Measurements from ENCODE around the gene EFNB1.

EFNB1 gene

GRCh38 chrX:68827256-68827655 is 1.6 kb upstream of the EFNB1 start:
- no peak for DNase-seq

DNA sequence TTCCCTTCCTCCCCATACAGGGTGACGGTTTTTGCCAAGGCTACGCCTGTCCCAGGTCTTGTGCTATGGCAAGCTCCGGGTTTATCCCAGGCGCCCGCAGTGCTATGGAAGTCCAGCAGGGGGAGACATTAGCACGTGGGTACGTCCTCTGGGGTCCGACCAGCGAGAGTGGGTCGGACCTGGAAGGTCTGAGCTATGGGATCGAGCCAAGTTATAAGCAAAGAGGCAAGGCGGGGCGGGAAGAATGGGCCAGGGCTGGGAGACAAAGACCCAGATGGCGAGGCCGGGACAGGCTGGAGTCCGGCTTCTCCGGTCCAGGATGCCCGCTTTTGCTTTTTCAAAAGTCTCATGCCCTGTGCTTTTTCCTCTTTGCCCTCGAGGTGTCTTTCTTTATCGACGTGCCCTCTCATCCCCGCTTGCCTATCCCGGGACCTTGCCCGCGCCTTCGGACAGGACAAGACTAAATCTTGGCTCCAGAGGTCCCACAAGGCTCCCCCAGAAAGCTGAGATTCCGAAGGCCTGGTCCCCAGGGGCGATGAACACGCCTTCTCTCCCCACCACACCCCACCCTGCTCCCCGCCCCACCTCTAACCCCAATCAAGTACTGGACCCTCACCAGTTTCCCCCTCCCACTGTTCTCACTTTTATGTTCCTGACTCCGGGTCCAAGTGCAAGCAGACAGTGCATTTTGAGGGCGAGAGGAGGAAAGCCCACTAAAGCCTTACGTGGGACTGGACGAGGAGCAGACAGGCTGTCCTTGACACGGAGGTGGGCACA is 785 bp upstream of the EFNB1 start:
- peak in 54 of 56 donors; percentile 11 to 86 (median 46) for DNase-seq

- DNase-seq, result peak in 1 of 56 donors; percentile 20
Observed at GRCh38 chrX:68829582-68830418, 979 bp downstream of the EFNB1 start.

GRCh38 chrX:68830419-68831404 is 1.9 kb downstream of the EFNB1 start:
- DNase-seq, result no peak

- DNase-seq, result no peak
Observed at GRCh38 chrX:68831405-68832100, 2.7 kb downstream of the EFNB1 start.

GRCh38 chrX:68832101-68832416 is 3.2 kb downstream of the EFNB1 start:
- DNase-seq, result peak in 4 of 56 donors; percentile 5 to 21 (median 11)

- no peak for DNase-seq
Observed at GRCh38 chrX:68832516-68833447, 4.0 kb downstream of the EFNB1 start.

- DNase-seq, result no peak
Observed at GRCh38 chrX:68833448-68833805, 4.6 kb downstream of the EFNB1 start.

DNA sequence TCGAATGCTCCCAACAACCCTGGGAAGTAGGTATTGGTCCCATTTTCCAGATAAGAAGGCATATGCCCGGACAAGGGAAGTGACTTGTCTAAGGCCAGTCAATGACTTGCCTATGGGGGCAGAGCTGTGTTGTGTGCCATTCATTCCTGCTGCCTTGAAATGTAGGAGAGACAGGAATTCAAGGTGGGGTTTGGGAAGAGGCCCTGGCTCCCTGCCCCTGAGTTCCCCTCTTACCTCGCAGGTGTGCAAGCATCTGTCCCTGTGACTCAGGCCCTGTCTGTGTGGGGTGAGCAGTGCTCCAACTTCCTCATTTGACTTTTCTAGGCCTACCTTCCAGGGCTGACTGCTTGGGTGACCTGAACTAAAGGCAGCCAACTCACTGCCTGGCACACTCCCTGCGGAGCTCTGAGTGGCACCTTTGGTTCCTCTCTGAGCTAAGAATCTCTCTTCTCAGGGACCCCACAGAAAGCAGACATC is 5.1 kb downstream of the EFNB1 start:
- DNase-seq, result no peak

DNA sequence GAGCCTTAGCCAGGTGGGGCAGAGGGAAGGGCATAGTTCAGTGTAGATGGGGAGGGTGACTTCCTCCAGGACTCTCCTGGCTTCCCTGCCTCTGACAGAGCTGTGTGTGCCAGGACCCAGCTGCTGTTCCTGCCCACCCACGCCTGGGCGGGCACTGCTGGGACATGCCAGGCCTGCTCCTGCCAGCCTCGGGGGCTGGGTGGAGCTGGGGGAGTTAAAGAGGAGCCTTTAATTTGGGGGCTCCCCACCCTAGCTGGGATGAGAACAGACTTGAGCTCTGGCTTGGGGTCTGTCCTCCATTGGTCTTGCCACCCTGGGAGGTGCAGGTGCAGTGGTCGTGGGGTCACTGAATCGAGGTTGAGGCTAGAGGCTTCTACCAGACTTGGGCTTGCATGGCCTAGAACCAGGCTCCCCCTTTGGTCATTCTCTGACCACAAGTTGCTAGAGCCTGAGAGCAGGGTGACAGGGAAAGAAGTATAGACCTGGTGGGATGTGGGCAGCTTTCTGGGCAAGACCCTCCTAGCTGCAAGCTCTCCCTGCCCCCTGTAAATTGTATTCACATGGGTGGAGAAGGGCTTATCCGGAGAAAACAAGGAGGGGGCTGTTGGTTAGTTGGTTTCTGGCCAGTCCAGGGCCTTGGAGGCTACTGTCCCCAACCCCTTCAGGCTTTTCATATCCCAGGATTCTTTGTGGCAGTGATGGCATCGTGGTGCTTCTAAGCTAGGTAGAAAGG is 5.7 kb downstream of the EFNB1 start:
- DNase-seq, result no peak

GRCh38 chrX:68835104-68835442 is 6.3 kb downstream of the EFNB1 start:
- no peak for DNase-seq

DNA sequence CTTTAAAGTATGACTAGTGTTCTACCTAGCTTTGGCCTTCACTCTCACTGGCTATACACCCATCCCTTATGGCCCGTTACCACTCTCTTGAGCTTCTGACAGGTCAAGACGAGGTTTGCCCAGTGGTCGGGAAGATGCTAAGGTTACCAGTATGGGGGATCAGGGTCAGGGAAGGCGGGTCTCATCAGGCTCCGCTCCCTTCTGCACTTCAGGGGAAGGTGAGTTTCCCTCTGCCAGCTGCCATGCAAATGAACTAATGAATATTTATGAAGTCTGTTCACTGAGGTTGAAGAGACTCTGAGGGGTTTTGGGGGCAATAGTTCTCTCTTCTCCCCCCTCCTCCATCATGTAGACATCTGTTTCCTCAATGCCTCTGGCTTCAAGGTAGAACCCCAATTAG is 6.6 kb downstream of the EFNB1 start:
- no peak for DNase-seq

DNA sequence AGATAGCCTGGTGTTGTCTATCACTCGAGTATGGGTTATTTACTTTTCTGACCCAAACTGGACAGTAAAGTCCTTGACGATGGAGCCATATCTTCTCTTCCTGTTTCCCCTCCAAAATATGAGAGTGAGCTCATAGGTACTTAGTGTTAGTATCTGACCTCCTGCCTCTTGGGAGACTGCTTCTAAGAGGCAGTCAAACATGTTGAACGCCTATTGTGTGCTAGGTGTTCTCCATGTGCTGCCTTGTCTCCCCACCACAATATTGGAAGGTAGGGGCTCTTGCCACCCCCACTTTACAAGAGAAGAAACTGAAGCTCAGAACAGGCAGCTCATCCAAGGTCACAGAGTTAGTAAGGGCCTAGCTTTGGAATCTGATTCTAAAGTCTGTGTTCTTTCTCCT is 8.3 kb downstream of the EFNB1 start:
- DNase-seq, result no peak

DNA sequence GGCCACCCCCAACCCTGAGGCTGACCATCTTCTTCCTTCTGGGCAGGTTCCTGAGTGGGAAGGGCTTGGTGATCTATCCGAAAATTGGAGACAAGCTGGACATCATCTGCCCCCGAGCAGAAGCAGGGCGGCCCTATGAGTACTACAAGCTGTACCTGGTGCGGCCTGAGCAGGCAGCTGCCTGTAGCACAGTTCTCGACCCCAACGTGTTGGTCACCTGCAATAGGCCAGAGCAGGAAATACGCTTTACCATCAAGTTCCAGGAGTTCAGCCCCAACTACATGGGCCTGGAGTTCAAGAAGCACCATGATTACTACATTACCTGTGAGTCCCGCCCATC is 9.7 kb downstream of the EFNB1 start:
- DNase-seq, result no peak

DNA sequence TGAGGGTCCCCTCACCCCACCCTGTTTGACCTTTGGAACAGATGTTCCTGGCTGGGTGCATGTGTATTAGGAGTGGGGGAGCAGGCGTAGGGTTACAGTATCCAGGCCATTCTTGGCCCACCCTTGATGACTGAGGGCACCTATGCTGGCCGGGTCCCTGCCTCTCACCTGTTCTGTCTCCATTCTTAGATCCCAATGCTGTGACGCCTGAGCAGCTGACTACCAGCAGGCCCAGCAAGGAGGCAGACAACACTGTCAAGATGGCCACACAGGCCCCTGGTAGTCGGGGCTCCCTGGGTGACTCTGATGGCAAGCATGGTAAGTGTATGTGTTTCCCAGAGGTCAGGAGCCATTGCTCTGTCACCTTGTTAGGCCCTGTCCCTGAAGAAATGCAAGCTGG is 10.9 kb downstream of the EFNB1 start:
- DNase-seq, result no peak

DNA sequence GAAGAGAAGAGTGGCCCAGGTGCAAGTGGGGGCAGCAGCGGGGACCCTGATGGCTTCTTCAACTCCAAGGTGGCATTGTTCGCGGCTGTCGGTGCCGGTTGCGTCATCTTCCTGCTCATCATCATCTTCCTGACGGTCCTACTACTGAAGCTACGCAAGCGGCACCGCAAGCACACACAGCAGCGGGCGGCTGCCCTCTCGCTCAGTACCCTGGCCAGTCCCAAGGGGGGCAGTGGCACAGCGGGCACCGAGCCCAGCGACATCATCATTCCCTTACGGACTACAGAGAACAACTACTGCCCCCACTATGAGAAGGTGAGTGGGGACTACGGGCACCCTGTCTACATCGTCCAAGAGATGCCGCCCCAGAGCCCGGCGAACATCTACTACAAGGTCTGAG is 11.4 kb downstream of the EFNB1 start:
- no peak for DNase-seq

GRCh38 chrX:68841251-68842049 is 12.6 kb downstream of the EFNB1 start:
- peak in 6 of 56 donors; percentile 0 to 15 (median 10) for DNase-seq

- no peak for DNase-seq
Observed at GRCh38 chrX:68842351-68842750, 13.5 kb downstream of the EFNB1 start.

Data from amygdala (tissue), 56 donors.